A673 (cell line): ENCODE measurements around the gene KANK3.

Experiments
- CTCF ChIP-seq: fragments of 300-800, 200-600 bp; sonication (generic); conservative IDR thresholded peaks from 2 replicates; pipeline ENCODE4 v1.5.1; 2017; ENCODE audit warnings: low read depth, mild to moderate bottlenecking, antibody characterized with exemption, low read length, moderate library complexity, mixed read lengths
- EZH2 ChIP-seq: fragments of 200-600 bp; sonication (generic); IDR thresholded peaks from 2 replicates; pipeline ENCODE4 v1.6.1; 2017; ENCODE audit warnings: borderline replicate concordance, low read depth, mild to moderate bottlenecking, mixed read lengths, antibody characterized with exemption, low read length; ENCODE audit not compliant: poor library complexity, severe bottlenecking

DNA sequence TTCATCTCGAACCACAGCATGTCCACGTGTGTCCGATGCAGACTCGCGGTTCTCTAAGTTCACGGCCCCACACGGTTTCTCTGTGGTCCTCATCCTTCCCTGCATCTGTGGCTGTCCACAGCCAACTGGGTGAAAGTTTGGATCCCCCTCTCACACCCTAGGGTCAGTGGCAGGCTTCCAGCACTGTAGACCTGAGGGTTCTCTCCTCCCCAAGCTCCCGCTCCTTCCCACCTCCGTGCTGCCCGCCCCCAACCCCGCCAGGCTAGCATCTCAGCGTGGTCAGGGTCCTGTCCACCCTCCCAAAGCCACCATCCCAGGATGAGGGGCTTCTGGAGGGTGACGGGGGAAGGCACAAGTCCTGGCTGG lies 23.9 kb upstream of the KANK3 start:
- no peak for TF ChIP-seq CTCF
- TF ChIP-seq EZH2, result no peak
